Activated CD8-positive, alpha-beta memory T cell treated with anti-CD3 and anti-CD28 coated beads for 1 hour (primary cell): ENCODE results near the gene SLC6A3.
"Not testable (repeated sequence)": the region's sequence is repeated elsewhere in the genome, so short reads cannot be mapped to it uniquely, and the experiment has no call there.

ENCODE experiments used
- DNase-seq, 2 donors: peaks; one replicate each; pipeline ENCODE4 v3.0.0-alpha.2; 2020; ENCODE audit warnings: low read depth in 1 of 2; ENCODE audit errors: extremely low read depth in 1 of 2

Gene SLC6A3

DNA sequence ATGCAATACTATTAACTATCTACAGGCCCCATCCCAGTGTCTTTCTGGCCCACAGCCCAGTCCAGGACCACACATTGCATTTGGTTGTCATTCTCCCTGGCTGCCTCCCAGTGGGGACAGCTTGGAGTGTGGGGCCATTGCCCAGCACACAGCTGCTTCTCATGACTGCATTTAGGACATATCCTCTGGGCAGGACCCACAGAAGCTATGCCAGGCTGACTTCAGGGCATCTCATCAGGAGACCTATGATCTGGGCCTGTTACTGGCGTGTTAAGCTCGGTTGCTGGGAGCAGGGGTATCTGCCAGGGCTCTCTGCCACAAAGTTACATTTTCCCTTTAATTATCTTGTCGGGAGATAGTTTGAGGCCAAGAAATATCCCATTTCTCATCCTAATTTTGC is 68.3 kb downstream of the SLC6A3 start:
- no peak for DNase-seq

DNA sequence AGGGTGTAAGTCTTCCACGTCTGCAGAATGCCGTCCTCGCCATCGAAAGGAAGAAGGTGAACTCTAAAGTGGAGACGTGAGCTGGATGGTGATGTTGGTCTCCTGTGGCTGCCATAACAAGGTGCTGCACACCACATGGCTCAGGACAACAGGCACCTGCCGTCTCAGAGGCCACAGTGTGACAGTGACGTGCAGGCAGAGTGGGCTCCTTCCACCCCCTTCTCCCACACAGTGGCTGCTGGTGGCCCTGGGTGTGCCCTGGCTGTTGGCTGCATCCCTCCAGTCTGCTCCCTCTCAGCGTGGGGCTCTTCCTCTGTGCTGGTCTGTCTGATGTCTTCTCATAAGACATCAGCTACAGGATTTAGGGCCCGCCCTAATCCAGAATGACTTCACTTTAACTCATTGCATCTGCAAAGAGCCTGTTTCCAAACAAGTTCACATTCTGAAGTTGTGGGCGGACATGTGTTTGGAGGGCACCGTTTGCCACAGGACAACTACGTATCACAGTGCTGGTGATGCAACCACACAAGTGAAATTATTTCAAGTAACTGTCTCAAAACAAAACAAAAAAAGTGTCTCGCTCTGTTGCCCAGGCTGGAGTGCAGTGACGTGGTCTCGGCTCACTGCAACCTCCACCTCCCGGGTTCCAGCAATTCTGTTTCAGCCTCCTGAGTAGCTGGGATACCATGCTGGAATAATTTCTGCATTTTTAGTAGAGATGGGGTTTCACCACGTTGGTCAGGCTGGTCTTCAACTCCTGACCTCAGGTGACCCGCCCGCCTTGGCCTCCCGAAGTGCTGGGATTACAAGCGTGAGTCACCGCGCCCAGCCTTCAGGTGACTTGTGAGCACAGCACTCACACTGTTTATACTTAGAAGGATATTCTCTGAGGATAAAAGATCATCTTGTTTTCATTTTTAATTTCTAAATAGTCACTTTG is 69.1 kb downstream of the SLC6A3 start:
- no peak for DNase-seq

DNA sequence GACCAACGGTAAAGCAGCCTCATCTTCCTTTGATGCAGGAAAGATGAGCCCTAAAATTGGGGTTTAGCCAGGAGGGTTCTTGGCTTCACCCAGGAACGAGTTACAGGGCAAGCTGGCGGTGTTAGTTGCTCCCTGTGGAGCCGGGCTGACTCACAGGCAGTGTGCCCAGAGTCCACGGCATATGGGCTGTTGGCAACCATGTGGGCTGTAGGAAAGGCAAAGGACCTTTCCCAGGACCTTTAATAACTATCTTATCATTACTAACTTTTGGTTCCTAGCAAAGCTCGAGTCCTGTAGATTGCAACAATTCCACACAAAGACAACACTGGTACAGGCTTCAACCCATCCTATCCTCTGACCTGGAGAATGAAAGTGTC is 70.6 kb downstream of the SLC6A3 start:
- no peak for DNase-seq

DNA sequence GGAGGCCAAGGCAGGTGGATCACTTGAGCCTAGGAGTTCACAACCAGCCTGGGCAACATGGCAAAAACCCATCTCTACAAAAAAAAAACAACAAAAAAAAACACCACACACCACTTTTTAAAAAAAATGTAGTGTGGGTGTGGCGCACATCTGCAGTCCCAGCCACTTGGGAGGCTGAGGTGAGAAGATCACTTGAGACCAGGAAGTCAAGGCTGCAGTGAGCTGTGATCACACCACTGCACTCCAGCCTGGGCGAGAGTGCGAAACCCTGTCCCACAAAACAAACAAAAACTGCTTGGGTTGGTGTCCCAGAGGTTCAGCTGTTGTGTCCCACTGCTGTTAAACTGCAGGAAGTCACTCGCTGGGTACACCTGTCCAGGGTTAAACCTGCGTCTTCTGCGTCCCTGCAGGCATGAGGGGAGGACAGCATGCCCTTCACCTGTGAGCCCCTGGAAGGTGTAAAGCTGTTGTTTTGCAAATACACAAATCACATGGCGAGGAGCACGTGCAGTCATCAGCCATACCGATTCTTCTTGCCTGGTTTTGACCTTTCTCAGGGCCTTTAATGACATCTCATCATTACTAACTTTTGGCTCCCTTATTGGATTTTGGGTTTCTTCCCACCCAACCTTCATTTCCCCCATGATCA is 71.1 kb downstream of the SLC6A3 start:
- DNase-seq: no peak

DNA sequence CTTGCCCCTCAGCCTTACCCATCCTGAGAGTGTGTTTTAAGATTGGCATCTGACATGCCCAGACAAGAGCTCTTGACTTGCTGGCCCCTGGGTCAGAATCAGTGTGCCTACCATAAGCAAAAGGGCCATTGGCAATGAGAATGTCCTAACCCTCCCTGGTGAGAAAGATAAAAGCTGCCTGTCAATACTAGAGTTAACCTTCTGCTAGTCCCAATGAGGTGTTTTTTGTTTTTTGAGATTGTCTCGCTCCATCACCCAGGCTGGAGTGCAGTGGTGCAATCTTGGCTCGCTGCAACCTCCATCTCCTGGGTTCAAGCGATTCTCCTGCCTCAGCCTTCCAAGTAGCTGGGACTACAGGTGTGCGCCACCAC is 73.3 kb downstream of the SLC6A3 start:
- not testable (repeated sequence) for DNase-seq

DNA sequence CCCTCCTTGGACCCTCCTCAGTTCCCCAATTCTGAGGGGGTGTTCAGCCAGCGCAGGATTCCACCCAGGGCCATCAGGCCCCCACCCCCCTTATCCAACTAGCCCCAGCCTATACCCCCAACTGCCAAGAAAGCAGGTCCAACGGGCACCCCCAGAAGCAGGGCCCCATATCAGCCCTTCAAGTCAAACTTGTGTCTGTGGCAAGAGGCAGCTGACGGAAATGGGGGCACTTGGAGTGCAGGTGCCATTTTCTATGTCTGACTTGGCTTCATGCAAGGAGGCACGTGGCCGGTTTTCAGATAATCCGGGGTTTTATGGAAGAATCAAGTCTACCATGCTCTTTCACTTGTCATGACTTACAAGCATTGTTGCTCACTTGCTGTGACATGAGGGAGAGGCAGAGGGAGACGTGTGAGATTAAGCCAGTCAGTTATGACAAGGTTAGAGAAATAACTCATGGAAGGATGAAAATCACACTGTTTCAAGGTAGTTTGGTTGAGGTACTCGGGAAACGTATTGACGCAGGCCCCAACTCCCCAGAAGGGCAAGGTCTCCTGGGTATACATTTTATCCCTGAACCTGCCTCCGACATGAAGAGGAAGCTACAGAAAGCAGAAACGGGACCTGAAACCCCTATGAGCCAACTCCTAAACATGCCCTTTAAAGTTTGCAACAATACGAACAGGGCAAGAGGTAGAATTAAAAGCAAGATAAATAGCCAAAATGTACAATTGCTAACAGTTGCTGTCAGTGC is 73.8 kb downstream of the SLC6A3 start:
- no peak for DNase-seq

DNA sequence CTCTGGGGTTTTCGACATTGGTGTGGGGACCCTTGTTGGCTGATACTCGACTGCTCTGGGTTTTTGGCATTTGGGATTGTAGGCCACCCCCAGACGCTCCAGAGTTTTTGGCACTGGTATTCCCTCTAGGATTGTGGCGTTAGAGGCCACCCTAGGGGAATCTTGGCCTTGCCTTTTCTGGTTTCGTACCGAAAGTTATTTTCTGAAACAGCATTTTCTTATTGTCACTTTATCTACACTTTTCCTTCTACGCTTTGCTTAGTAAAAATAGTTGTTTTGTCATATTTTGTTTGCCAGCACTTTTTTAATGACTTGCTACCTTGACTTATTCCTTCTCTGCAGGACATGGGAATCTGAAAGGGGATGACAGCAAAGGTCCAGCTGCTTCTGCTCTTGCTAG is 75.2 kb downstream of the SLC6A3 start:
- no peak for DNase-seq

DNA sequence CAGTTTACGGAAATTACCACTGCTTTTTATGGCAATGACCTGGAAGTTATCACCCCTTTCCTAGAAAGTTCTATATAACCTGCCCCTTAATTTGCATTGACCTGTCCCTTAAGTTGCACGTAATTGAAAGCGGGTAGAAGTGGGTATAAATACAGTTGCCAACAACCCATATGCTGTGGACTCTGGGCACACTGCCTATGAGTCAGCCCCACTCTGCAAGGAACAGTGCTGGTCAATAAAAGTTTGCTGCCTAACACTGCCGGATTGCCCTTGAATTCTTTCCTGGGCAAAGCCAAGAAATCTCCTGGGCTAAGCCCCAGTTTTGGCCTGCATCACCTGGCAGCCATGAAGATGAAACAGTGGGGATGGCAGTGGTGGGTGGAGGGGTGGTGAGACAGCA is 76.5 kb downstream of the SLC6A3 start:
- DNase-seq: no peak

DNA sequence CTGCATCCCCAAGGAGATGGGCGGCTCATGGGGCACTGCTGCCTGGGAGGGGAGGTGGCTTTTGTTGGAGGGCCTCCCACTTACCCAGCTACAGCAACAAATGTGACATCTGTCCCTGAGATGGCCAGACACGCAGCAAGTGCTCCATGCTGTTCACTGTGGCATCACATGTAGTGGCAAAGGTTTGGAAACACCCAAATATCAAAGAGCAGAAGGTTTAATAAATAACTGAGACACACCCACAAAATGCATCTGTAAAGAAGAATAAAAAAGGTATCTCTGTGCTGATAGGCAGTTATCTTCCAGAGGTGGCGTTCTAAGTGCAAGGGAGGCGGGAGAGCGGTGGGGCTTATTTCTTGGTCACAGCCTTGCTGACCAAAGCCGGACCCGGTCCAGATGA is 77.0 kb downstream of the SLC6A3 start:
- DNase-seq: no peak

DNA sequence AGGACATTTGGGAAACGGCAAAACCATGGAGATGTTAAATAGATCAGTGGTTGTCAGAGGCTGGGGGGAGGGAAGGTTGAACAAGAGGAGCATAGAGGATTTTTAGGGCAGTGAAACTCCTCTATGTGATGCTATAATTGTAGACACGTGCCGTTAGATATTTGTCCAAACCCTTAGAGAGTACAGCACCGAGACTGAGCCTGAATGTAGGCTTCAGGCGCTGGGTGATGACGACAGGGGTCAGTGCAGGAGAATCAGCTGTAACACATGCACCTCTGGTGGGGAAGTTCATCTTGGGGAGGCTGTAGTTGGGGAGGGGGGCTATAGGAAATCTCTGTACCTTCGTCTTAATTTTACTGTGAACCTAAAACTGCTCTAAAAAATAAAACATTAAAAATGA is 78.1 kb downstream of the SLC6A3 start:
- DNase-seq: no peak

DNA sequence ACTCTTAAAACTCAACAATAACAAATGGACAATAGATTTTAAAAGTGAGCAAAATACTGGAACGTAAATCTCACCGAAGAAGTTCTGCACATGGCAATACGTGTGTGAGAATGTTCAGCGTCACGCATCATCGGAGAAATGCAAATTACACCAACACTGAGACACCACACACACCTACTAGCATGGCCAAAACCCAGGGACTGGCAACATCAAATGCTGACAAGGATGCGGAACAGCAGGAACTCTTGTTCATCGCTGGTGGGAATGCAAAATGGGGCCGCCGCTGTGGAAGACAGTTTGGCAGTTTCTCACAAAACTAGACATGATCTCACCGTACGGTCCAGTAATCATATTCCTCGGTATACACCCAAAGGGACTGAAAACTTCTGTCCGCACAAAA is 78.7 kb downstream of the SLC6A3 start:
- no peak for DNase-seq

DNA sequence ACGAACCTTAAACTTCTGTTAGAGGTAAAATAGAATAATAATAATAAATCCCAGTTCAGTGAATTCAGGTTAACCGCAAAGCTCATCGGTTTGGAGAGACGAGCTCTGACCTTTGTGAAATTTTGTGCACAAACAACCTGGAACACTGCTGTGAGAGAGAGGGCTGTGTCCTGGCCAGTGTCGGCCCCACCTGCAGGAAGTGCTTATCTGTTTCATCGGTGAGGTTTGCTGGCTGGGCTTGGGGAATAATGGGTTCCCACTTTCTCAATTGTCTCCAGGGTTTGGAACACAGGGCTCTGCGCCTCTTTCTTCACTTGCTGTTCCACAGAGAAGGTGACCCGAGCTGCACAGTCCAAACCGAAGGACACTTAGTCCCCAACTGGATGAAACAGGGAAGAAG is 81.0 kb downstream of the SLC6A3 start:
- no peak for DNase-seq

DNA sequence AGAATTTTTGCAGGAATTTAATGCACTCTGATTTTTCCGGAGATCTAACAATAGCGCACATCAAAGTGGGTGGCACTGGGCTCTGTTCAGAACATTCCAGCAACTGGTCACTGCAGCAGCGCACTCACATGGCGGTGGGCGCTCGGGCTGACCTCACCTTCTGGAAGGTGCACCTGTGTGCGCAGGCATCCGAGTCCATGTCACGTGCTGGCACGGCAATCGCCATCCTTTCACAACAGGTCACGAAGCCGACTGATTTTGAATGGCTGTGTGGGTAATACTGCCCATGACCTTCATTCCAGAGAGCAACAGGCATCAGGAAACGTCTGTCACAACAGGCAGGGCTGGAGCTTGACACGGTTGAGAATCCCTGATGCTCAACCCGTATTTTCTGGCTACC is 81.7 kb downstream of the SLC6A3 start:
- no peak for DNase-seq

DNA sequence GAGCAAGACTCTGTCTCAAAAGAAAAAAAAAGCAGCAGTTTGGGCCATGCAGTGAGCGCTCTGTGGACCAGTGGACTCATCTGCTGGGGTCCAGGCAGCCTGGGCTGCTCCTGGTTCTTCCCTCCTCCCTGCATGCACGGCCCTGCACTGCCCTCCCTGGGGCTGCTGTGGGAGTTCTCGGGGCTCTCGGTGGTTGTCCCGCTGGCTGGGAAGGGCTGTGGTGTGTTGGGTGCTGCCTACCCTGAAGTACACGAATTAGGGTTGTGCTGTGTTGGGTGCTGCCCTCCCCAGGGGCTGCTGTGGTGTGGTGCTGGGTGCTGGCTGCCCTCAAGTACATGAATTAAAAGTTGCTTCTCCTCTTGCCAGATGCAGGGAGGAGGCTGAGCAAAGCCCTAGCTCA is 82.1 kb downstream of the SLC6A3 start:
- no peak for DNase-seq

DNA sequence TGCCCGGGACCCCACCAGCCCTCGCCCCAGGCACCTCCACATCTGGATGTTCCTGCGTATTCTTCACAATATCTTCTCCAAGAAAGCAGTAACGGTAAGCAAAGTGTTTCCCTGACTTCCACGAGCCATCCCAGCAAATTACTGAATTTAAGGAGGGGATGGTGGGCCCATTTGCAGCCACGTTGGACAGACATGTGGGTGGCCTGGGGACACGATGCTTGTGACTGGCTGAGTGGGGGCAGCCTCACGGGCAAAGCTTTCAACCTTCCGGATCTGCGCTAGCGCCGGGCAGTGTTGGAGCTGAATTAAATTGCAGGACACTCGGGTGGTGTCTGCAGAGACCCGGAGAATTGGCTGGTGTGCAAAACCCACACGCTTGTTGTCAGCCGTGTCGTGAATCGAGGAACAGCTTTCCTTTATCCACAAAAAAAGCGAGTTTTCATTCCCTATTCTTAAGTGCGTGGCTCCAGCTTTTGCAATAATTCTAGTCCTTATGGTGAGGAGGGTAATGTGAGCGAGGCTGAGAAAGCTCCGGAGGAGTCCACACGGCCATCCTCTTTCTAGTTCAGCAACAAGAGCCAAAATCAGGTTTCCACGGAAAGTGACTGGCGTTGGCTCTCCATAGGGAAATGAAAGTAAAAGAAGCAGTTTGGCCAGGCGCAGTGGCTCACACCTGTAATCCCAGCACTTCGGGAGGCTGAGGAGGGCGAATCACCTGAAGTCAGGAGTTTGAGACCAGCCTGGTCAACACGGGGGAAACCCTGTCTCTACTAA is 82.8 kb downstream of the SLC6A3 start:
- DNase-seq: no peak

DNA sequence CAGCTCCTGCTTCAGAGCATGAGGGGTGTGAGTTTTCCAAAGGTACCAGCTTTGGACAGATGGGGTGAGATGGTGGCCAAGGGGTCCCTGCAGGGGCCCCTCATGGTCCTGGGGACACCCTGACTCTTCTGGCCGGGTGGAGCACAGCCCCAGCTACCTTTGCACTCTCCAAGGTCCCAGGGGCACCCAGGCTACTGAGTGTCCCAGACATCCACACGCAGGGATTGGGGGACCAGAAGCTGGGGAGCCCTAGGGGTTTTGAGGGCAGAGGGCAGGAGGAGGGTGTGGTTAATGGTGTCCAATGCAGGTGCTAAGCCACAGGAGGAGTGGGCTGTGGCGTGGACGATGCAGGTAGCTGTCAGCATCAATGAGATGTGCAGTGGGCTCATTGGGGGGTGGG is 84.4 kb downstream of the SLC6A3 start:
- no peak for DNase-seq

DNA sequence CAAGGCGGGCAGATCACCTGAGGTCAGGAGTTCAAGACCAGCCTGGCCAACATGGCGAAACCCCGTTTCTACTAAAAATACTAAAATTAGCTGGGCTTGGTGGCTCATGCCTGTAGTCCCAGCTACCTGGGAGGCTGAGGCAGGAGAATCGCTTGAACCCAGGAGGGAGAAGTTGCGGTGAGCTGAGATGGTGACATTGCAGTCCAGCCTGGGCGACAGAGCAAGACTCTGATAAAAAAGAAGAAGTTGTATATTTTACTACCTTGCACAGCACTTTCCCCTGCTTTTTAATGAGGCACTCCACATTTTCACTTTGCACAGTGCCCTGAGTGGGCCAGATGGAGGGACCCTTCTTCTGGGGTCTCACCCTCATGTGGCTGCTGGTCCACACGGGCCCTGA is 84.9 kb downstream of the SLC6A3 start:
- DNase-seq: not testable (repeated sequence)

DNA sequence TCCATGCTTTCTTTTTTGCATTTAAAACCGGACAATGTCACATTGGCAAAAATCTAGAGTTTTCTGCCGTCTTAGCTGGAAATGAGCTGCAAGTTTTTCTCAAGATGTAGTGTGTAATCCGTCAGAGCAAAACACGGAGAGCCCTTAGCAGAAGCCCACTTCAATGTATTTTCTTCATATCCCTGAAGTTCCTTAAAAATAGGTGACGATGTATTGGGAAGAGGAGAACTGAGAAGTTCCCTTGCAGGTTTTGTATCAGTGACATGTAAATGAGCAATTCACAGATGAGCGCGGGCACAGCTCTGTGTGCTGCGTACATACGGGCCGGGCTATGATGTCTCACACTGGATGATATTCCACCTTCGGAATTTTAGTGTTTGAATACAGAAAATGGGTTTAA is 85.5 kb downstream of the SLC6A3 start:
- no peak for DNase-seq

DNA sequence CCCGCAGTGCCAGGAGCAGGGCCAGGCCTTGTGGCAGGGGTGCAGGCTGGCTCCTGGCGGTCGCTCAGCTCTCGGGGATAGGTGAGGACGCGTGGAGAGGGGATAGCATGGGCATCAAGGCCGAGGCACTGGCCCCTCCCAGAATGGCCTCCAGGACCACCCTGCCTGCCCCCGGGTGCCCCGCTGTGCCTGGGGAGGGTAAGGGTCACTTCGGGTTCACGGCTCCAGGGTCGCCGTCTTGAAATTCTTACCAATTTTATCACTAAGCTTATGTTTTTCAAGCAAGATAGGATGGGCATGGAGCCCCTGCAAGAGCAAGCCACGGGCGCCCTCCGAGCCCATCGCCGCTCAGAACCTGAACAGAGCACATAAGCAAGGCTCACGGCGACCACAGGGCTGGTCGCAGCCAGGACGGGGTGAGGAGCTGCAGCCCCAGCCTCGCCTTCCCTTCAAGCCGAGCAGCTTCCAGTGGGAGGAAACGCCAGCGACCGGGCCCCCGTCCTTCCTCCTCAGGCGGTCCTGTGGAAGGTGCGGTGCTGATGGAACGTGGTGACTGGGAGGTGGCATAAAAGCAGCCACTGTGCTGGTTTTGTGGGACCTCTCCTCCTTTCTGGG is 86.1 kb downstream of the SLC6A3 start:
- DNase-seq: no peak

DNA sequence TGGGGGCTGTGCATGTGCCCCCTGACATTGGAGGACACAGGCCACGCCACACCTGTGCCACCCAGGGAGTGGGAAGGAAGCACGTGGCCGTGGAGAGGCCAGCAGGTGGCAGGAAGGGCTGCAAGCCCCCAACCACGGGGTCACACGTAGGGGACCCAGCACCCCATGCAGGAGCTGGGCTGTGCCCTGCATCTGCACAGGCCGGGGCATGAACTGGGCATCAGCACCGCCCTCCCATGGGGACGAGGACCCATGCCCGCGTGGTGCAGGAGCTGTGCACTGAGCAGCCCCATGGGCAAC is 86.6 kb downstream of the SLC6A3 start:
- no peak for DNase-seq
